GM18517 (cell line): ENCODE data around the gene LIPI.
"Not testable (repeated sequence)": the region's sequence is repeated elsewhere in the genome, so short reads cannot be mapped to it uniquely, and the experiment has no call there.

Source experiments
- ATAC-seq: cut with Tn5 transposase; IDR thresholded peaks from one replicate; pipeline ENCODE4 v1.9.1; 2021; ENCODE audit warnings: mild to moderate bottlenecking, moderate library complexity; ENCODE audit not compliant: unreplicated experiment

LIPI gene

GRCh38 chr21:14075346-14076142 lies 135.2 kb downstream of the LIPI start:
- no peak for ATAC-seq

GRCh38 chr21:14074177-14074576 lies 136.6 kb downstream of the LIPI start:
- ATAC-seq, result no peak

GRCh38 chr21:14073615-14074014 lies 137.1 kb downstream of the LIPI start:
- ATAC-seq, result no peak

GRCh38 chr21:14072761-14073535 lies 137.8 kb downstream of the LIPI start:
- no peak for ATAC-seq

- no peak for ATAC-seq
Measured at GRCh38 chr21:14071902-14072734, 138.6 kb downstream of the LIPI start.

- ATAC-seq, result no peak
Measured at GRCh38 chr21:14070968-14071367, 139.8 kb downstream of the LIPI start.

GRCh38 chr21:14070049-14070893 lies 140.5 kb downstream of the LIPI start:
- ATAC-seq, result no peak

- ATAC-seq, result no peak
Measured at GRCh38 chr21:14064296-14064645, 146.5 kb downstream of the LIPI start.

- ATAC-seq, result not testable (repeated sequence)
Measured at GRCh38 chr21:14063620-14064295, 147.0 kb downstream of the LIPI start.

- ATAC-seq, result not testable (repeated sequence)
Measured at GRCh38 chr21:14062684-14063083, 148.1 kb downstream of the LIPI start.

- ATAC-seq, result not testable (repeated sequence)
Measured at GRCh38 chr21:14061820-14062219, 148.9 kb downstream of the LIPI start.

GRCh38 chr21:14058995-14059627 lies 151.6 kb downstream of the LIPI start:
- not testable (repeated sequence) for ATAC-seq
